Measurements from ENCODE around the gene OR56A4. TPM values are rescaled to one million over a fixed set of nuclear protein-coding genes. Genes with fewer than 3 reads are reported as not detected.
"Not testable (repeated sequence)": the region's sequence is repeated elsewhere in the genome, so short reads cannot be mapped to it uniquely, and the experiment has no call there.

OR56A4 gene
- total RNA-seq, 1 donor from 2014 or later = 0.08 TPM

DNA sequence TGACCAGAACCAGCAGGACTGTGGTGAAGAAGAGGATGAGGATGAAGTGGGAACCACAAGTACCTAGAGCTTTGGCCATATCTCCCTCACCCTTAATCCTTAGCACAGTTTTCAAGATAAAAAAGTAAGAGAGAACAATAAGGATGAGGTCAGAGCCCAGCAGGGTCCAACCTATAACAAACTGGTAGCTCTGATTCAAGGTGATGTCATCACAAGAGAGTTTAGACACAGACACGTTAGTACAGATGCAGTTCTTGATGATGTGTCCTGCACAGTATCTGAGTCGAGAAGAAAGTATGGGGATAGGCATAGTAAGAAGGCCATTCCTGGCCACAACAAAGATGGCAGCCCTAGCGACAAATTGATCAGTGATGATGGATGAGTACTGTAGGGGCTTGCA lies 39.0 kb downstream of the OR56A4 start:
- TF ChIP-seq, protein P1, sequence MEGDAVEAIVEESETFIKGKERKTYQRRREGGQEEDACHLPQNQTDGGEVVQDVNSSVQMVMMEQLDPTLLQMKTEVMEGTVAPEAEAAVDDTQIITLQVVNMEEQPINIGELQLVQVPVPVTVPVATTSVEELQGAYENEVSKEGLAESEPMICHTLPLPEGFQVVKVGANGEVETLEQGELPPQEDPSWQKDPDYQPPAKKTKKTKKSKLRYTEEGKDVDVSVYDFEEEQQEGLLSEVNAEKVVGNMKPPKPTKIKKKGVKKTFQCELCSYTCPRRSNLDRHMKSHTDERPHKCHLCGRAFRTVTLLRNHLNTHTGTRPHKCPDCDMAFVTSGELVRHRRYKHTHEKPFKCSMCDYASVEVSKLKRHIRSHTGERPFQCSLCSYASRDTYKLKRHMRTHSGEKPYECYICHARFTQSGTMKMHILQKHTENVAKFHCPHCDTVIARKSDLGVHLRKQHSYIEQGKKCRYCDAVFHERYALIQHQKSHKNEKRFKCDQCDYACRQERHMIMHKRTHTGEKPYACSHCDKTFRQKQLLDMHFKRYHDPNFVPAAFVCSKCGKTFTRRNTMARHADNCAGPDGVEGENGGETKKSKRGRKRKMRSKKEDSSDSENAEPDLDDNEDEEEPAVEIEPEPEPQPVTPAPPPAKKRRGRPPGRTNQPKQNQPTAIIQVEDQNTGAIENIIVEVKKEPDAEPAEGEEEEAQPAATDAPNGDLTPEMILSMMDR (IDR thresholded peaks at IDR 0.05) = no peak
- Mint-ChIP-seq H3K4me3 (ENCODE audit: unreplicated experiment) (no peak overlapping the region), H3K9me3 (ENCODE audit: unreplicated experiment) (peaks cover 22% of the 10 kb centered on the region), H3K36me3 (ENCODE audit: unreplicated experiment) (no peaks in the 10 kb centered on the region), H3K4me1 (ENCODE audit: unreplicated experiment) (no peaks in the 10 kb centered on the region), H3K27ac (ENCODE audit: unreplicated experiment) (no peak overlapping the region), H3K27me3 (ENCODE audit: unreplicated experiment) (no peaks in the 10 kb centered on the region)
- no peak for DNase-seq (ENCODE audit: extremely low spot score, unreplicated experiment)

DNA sequence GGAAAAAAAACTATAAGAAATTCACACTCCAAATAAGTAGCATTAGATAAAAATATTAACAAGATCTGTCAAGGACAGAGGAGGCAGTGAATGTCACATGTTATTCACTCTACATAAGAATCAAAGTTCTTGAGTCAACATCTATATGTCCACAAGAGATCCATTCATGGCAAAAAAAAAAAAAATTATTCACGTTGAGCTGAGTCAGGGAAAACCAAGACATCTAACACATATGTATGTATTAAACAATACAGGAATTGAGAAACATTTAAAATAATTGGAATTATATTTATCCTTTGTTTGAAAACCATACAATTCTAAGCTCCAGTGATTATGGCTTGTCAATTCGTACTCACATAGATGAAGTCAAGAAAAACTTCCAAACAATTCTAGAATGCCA lies 39.8 kb downstream of the OR56A4 start:
- Mint-ChIP-seq H3K4me3 (ENCODE audit: unreplicated experiment) (no peak overlapping the region), H3K27ac (ENCODE audit: unreplicated experiment) (no peak overlapping the region), H3K27me3 (ENCODE audit: unreplicated experiment) (no peaks in the 10 kb centered on the region), H3K36me3 (ENCODE audit: unreplicated experiment) (no peaks in the 10 kb centered on the region), H3K9me3 (ENCODE audit: unreplicated experiment) (peaks cover 27% of the 10 kb centered on the region), H3K4me1 (ENCODE audit: unreplicated experiment) (no peaks in the 10 kb centered on the region)
- DNase-seq (ENCODE audit: extremely low spot score, unreplicated experiment) = no peak
- TF ChIP-seq, protein P1 (IDR thresholded peaks at IDR 0.05) = no peak

DNA sequence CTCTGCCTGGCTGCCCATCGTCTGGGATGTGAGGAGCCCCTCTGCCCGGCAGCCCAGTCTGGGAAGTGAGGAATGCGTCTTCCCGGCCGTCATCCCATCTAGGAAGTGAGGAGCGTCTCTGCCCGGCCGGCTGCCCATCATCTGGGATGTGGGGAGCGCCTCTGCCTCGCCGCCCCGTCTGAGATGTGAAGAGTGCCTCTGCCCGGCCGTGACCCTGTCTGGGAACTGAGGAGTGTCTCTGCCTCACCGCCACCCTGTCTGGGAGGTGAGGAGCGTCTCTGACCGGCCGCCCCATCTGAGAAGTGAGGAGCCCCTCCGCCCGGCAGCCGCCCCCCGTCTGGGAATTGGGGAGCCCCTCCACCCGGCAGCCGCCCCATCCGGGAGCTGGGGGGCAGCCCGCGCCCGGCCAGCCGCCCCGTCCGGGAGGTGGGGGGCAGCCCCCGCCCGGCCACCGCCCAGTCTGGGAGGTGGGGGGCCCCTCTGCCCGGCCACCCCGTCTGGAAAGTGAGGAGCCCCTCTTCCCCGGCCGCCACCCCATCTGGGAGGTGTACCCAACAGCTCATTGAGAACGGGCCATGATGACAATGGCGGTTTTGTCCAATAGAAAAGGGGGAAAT lies 45.9 kb downstream of the OR56A4 start:
- not testable (repeated sequence) for H3K36me3 Mint-ChIP-seq (ENCODE audit: unreplicated experiment); H3K4me1 Mint-ChIP-seq (ENCODE audit: unreplicated experiment); H3K27ac Mint-ChIP-seq (ENCODE audit: unreplicated experiment); H3K4me3 Mint-ChIP-seq (ENCODE audit: unreplicated experiment); H3K27me3 Mint-ChIP-seq (ENCODE audit: unreplicated experiment)
- H3K9me3 Mint-ChIP-seq (ENCODE audit: unreplicated experiment) = peaks cover 36% of the 10 kb centered on the region
- DNase-seq (ENCODE audit: extremely low spot score, unreplicated experiment) = peak; percentile 83

DNA sequence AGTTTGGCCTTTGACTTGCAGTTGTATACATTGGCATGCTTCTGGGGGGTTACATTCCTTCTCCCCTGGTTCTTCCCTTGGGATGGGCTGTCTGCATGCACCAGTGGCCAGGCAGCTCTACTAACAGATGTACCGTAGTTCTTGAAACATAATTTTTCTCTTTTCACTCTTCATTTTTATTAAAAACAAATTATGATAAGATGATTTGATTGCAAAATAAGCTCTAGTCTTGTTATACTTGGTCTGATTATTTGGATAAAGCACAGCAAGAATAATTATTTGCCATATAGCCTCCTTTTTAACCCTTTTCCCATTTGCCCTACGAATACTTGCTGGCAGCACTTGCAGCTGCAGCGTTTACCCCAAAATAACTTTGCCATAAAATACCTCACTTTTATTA lies 51.2 kb downstream of the OR56A4 start:
- no peaks in the 10 kb centered on the region for H3K4me1 Mint-ChIP-seq (ENCODE audit: unreplicated experiment)
- no peak overlapping the region for H3K4me3 Mint-ChIP-seq (ENCODE audit: unreplicated experiment)
- no peak for DNase-seq (ENCODE audit: extremely low spot score, unreplicated experiment)
- no peaks in the 10 kb centered on the region for H3K27me3 Mint-ChIP-seq (ENCODE audit: unreplicated experiment)
- TF ChIP-seq, protein P1 (IDR thresholded peaks at IDR 0.05) = no peak
- no peaks in the 10 kb centered on the region for H3K36me3 Mint-ChIP-seq (ENCODE audit: unreplicated experiment)
- H3K27ac Mint-ChIP-seq (ENCODE audit: unreplicated experiment) = no peak overlapping the region
- H3K9me3 Mint-ChIP-seq (ENCODE audit: unreplicated experiment) = peaks cover 5% of the 10 kb centered on the region

Other genes with a start within 250 kb of the OR56A4 start
- gene OR52N5, start 223.6 kb downstream of the OR56A4 start, total RNA-seq = not detected in 2 replicates
- gene OR52N1, start 215.7 kb downstream of the OR56A4 start, total RNA-seq = not detected in 2 replicates
- gene OR52N2, start 198.0 kb downstream of the OR56A4 start, total RNA-seq = not detected in 2 replicates
- not detected in 2 replicates for gene OR52E6, start 165.0 kb downstream of the OR56A4 start, total RNA-seq
- not detected in 2 replicates for gene OR52E8, start 149.3 kb downstream of the OR56A4 start, total RNA-seq
- gene OR52E4, start 126.3 kb downstream of the OR56A4 start, total RNA-seq = not detected in 2 replicates
- not detected in 2 replicates for gene OR52E5, start 113.7 kb downstream of the OR56A4 start, total RNA-seq
- not detected in 2 replicates for gene OR56A3, start 64.7 kb downstream of the OR56A4 start, total RNA-seq
- gene OR56A5, start 38.5 kb downstream of the OR56A4 start, total RNA-seq = not detected in 2 replicates
- not detected in 2 replicates for gene OR52L1, start 20.0 kb downstream of the OR56A4 start, total RNA-seq
- not detected in 2 replicates for gene OR56A1, start 23.8 kb upstream of the OR56A4 start, total RNA-seq
- gene OR56B4, start 100.7 kb upstream of the OR56A4 start, total RNA-seq = not detected in 2 replicates
- not detected in 2 replicates for gene OR52B2, start 163.4 kb upstream of the OR56A4 start, total RNA-seq
- gene OR52W1, start 192.3 kb upstream of the OR56A4 start, total RNA-seq = not detected in 2 replicates
- not detected in 2 replicates for gene C11orf42, start 198.6 kb upstream of the OR56A4 start, total RNA-seq
- gene FHIP1B, start 227.7 kb upstream of the OR56A4 start, total RNA-seq = 23.3 and 25.6 TPM in 2 replicates
- not detected in 2 replicates for gene CNGA4, start 232.1 kb upstream of the OR56A4 start, total RNA-seq